DMS79 (cell line): ENCODE measurements around the gene DIP2A.

Source experiments
- DNase-seq: peaks from one replicate; lab custom pipeline; 2025; lab: John Stamatoyannopoulos, UW

The DIP2A gene

GRCh38 chr21:46596201-46596600 is 137.5 kb downstream of the DIP2A start:
- DNase-seq = no peak

- no peak for DNase-seq
These were observed 138.3 kb downstream of the DIP2A start for GRCh38 chr21:46597031-46597430.

- DNase-seq = no peak
These were observed 139.2 kb downstream of the DIP2A start for GRCh38 chr21:46597896-46598343.

- DNase-seq = no peak
These were observed 140.2 kb downstream of the DIP2A start for GRCh38 chr21:46598581-46599572.

GRCh38 chr21:46600305-46600704 is 141.6 kb downstream of the DIP2A start:
- DNase-seq = no peak

- DNase-seq = no peak
These were observed 142.3 kb downstream of the DIP2A start for GRCh38 chr21:46600978-46601377.

- DNase-seq = no peak
These were observed 144.5 kb downstream of the DIP2A start for GRCh38 chr21:46603228-46603627.

- no peak for DNase-seq
These were observed 145.8 kb downstream of the DIP2A start for GRCh38 chr21:46604329-46604974.

GRCh38 chr21:46604975-46605766 is 146.5 kb downstream of the DIP2A start, which contains the start of gene S100B:
Gene S100B, minus strand, starts transcription at chr21:46605082. Its CDS starts 2,667 bp downstream, at chr21:46602415.
- no peak for DNase-seq

GRCh38 chr21:46605767-46606426 is 147.2 kb downstream of the DIP2A start:
- DNase-seq = no peak

GRCh38 chr21:46606427-46606813 is 147.7 kb downstream of the DIP2A start:
- no peak for DNase-seq

- DNase-seq = no peak
These were observed 148.9 kb downstream of the DIP2A start for GRCh38 chr21:46607636-46608035.

- no peak for DNase-seq
These were observed 150.0 kb downstream of the DIP2A start for GRCh38 chr21:46608672-46609111.

- DNase-seq = no peak
These were observed 151.5 kb downstream of the DIP2A start for GRCh38 chr21:46610018-46610701.

GRCh38 chr21:46613391-46613790 is 154.7 kb downstream of the DIP2A start:
- DNase-seq = no peak

GRCh38 chr21:46616050-46616449 is 157.4 kb downstream of the DIP2A start:
- DNase-seq = no peak

- no peak for DNase-seq
These were observed 158.0 kb downstream of the DIP2A start for GRCh38 chr21:46616656-46617055.

GRCh38 chr21:46617267-46618051 is 158.8 kb downstream of the DIP2A start:
- DNase-seq = no peak

- DNase-seq = no peak
These were observed 160.2 kb downstream of the DIP2A start for GRCh38 chr21:46618738-46619379.
